Left lung (tissue), 10 donors: ENCODE measurements around the gene RSRC1. TPM values are rescaled to one million over a fixed set of nuclear protein-coding genes. Genes with fewer than 3 reads are reported as not detected.

Experiments
- ATAC-seq: fragments of 200-7000 bp; cut with Tn5 transposase; one replicate; pipeline ENCODE4 v1.9.1; 2020; ENCODE audit warnings: moderate library complexity
- DNase-seq, 4 donors: peaks; one replicate each; pipeline ENCODE4 v3.0.0-alpha.2; 2013 to 2020
- H3K27ac ChIP-seq, 2 donors: fragments of 200-600 bp; sonication (generic) in 1 of 2; one replicate each; pipeline versions ENCODE4 v1.5.0 to v1.8.0; 2020 to 2021
- H3K27me3 ChIP-seq, 2 donors: fragments of 200-600 bp; sonication (generic) in 1 of 2; one replicate each; pipeline versions ENCODE4 v1.5.0 to v1.8.0; 2020 to 2021
- H3K36me3 ChIP-seq, 2 donors: fragments of 200-600 bp; sonication (generic) in 1 of 2; one replicate each; pipeline versions ENCODE4 v1.5.0 to v1.8.0; 2020 to 2021
- H3K4me1 ChIP-seq, 2 donors: fragments of 200-600 bp; one replicate each; pipeline ENCODE4 v1.8.0; 2021
- H3K4me3 ChIP-seq, 2 donors: fragments of 200-600 bp; sonication (generic) in 1 of 2; one replicate each; pipeline versions ENCODE4 v1.5.0 to v1.8.0; 2020 to 2021; ENCODE audit warnings: mild to moderate bottlenecking in 1 of 2
- H3K9me3 ChIP-seq, 2 donors: fragments of 200-600 bp; sonication (generic) in 1 of 2; one replicate each; pipeline versions ENCODE4 v1.5.0 to v1.8.0; 2020 to 2021
- intact Hi-C, 2 donors: fragments of 100-400 bp; cut with DNase I; formaldehyde crosslinking; loops; one replicate each; pipeline versions ENCODE4 v1.11.2 to v1.14.2; 2022
- polyA plus RNA-seq, 6 donors: library from polyadenylated mRNA; unstranded; fragments of 120-200 nt; gene quantifications; one replicate each; pipeline ENCODE4 v1.2.1, GENCODE V29; 2013; ENCODE audit not compliant: insufficient read length in 6 of 6
- total RNA-seq, 2 donors: library from RNA; stranded (reverse); fragmentation: NEBNext Ultra II Directional; extraction: Animal tissue kit (Norgen Biotek cat#: 25700); gene quantifications; one replicate each; pipeline ENCODE4 v1.2.1, GENCODE V29; 2021
- TF ChIP-seq, protein P1 (sequence below), 2 donors: fragments of 200-600 bp; sonication (generic) in 1 of 2; IDR thresholded peaks; one replicate each; pipeline versions ENCODE4 v1.5.0 to v1.8.0; 2021; ENCODE audit warnings: antibody characterized with exemption in 2 of 2
- donor health status: DM: no; HTN: yes; CAD: no.
- donor health status: DM: no; HTN: no; CAD: no.

Gene RSRC1
- total and polyA plus RNA-seq, 8 donors, result 23.7 to 30.7 (median 27.6) TPM

DNA sequence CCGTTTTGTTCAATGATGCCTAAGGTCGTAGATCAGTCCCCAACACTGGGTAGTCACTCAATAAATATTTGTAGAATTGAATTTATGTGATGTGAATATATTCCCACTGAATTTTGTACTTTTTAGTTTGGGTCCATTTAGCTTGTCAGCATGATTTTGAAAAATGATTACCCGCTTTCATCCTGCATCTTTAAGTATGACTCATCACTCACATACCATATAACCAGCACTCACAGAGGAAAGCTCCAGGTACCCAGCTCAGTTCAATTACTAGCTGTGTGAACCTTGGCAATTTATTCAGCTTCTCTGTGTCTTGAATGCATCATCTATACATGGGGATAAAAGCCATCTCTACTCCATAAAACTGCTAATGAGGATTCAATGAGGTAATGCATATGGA, 458.9 kb downstream of the RSRC1 start:
- Histone ChIP-seq H3K27me3 (peaks cover 0 to 19% of the 10 kb centered on the region in 2 donors), H3K9me3 (no peaks in the 10 kb centered on the region), H3K27ac (no peak overlapping the region), H3K36me3 (no peaks in the 10 kb centered on the region), H3K4me1 (no peaks in the 10 kb centered on the region), H3K4me3 (no peak overlapping the region)
- intact Hi-C loops, result no loop called here
- no peak for DNase-seq
- ATAC-seq, result no peak
- TF ChIP-seq, protein P1, sequence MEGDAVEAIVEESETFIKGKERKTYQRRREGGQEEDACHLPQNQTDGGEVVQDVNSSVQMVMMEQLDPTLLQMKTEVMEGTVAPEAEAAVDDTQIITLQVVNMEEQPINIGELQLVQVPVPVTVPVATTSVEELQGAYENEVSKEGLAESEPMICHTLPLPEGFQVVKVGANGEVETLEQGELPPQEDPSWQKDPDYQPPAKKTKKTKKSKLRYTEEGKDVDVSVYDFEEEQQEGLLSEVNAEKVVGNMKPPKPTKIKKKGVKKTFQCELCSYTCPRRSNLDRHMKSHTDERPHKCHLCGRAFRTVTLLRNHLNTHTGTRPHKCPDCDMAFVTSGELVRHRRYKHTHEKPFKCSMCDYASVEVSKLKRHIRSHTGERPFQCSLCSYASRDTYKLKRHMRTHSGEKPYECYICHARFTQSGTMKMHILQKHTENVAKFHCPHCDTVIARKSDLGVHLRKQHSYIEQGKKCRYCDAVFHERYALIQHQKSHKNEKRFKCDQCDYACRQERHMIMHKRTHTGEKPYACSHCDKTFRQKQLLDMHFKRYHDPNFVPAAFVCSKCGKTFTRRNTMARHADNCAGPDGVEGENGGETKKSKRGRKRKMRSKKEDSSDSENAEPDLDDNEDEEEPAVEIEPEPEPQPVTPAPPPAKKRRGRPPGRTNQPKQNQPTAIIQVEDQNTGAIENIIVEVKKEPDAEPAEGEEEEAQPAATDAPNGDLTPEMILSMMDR (IDR thresholded peaks at IDR 0.05), result no peak

DNA sequence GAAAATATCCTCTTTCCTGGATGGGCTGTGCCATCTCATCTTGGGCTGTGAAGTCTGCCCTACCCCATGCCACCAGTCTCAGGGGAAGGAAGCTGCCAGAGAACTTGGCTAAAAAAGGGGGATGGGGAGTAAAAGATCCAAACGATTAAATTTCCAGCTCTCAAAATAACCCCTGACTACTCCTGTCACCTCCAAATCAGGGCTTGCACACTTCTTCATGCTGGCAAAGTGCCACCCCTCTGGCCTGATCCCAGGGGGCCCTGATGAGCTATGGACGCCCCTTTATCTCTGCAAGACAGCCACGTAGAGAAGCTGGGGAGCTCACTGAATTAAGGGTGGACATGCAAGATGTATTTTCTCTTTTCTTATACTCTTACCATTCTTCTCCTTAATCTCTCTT, 459.9 kb downstream of the RSRC1 start:
- ATAC-seq (no peak), DNase-seq (no peak)
- H3K27me3 ChIP-seq, result peaks cover 0 to 19% of the 10 kb centered on the region in 2 donors
- no peaks in the 10 kb centered on the region for H3K4me1 ChIP-seq
- no peaks in the 10 kb centered on the region for H3K36me3 ChIP-seq
- H3K27ac ChIP-seq, result no peak overlapping the region
- intact Hi-C loops, result no loop called here
- no peak overlapping the region for H3K4me3 ChIP-seq
- no peaks in the 10 kb centered on the region for H3K9me3 ChIP-seq
- TF ChIP-seq, protein P1 (IDR thresholded peaks at IDR 0.05), result no peak

- TF ChIP-seq, protein P1 (IDR thresholded peaks at IDR 0.05), result no peak
- Histone ChIP-seq H3K9me3 (no peaks in the 10 kb centered on the region), H3K4me1 (no peaks in the 10 kb centered on the region), H3K4me3 (peak within 1 kb of the TSS; percentile 41 to 42), H3K36me3 (no peaks in the 10 kb centered on the region), H3K27ac (peak within 1 kb of the TSS; percentile 30 to 67), H3K27me3 (peaks cover 0 to 19% of the 10 kb centered on the region in 2 donors)
- DNase-seq (peak; percentile 95 to 98 (median 97)), ATAC-seq (peak; percentile 100)
- intact Hi-C loops, result no loop called here
These were observed 461.3 kb downstream of the RSRC1 start, which contains the start of gene MLF1 for GRCh38 chr3:158570999-158571702. Gene MLF1, plus strand, starts transcription at chr3:158571194. Its CDS starts 107 bp downstream, at chr3:158571301.

DNA sequence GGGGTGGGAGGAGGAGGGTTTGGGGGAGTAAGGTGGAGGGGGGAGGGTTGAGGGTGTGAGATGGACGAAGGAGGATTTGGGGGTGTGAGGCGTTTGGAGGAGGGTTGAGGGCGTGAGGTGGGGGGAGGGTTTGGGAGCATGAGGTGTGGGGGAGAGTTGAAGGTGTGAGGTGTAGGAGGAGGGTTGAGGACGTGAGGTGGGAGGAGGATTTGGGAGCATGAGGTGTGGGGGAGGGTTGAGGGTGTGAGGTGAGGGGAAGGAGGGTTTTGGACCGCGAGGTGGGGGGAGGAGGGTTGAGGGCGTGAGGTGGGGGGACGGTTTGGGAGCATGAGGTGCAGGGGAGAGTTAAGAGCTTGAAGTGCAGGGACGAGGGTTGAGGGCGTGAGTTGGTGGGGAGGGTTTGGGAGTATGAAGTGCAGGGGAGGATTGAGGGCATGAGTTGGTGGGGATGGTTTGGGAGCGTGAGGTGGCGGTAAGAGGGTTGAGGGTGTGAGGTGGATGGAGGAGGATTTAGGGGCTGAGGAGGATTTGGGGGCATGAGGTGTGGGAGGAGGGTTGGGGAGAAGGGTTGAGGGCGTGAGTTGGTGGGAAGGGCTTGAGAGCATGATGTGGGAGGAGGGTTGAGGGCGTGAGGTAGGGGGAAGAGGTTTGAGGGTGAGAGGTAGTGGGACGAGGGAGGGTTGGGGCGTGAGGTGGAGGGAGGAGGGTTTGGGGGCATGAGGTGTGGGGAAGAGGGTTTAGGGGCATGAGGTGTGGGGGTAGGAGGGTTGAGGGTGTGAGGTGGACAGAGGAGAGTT, 462.3 kb downstream of the RSRC1 start:
- intact Hi-C loops, result no loop called here
- Histone ChIP-seq H3K27ac (no peak overlapping the region), H3K9me3 (no peaks in the 10 kb centered on the region), H3K4me1 (no peaks in the 10 kb centered on the region), H3K36me3 (no peaks in the 10 kb centered on the region), H3K4me3 (no peak overlapping the region), H3K27me3 (peaks cover 0 to 19% of the 10 kb centered on the region in 2 donors)
- TF ChIP-seq, protein P1 (IDR thresholded peaks at IDR 0.05), result no peak
- DNase-seq (no peak), ATAC-seq (no peak)

GRCh38 chr3:158572766-158573060, 462.8 kb downstream of the RSRC1 start:
- Histone ChIP-seq H3K36me3 (no peaks in the 10 kb centered on the region), H3K27ac (no peak overlapping the region), H3K9me3 (no peaks in the 10 kb centered on the region), H3K4me3 (no peak overlapping the region), H3K27me3 (peaks cover 0 to 19% of the 10 kb centered on the region in 2 donors), H3K4me1 (no peaks in the 10 kb centered on the region)
- DNase-seq (no peak), ATAC-seq (no peak)
- intact Hi-C loops, result no loop called here
- TF ChIP-seq, protein P1 (IDR thresholded peaks at IDR 0.05), result no peak
